Trophoblast cell (in vitro differentiated cells and primary cell): ENCODE data around the gene PDCD7.
"Not testable (repeated sequence)": the region's sequence is repeated elsewhere in the genome, so short reads cannot be mapped to it uniquely, and the experiment has no call there.

Experiments
- DNase-seq, 2 donors: peaks; one replicate each; pipeline ENCODE4 v3.0.0-alpha.2; 2016
- H2AFZ ChIP-seq: 2 replicates; pipeline ENCODE4 v1.6.1; 2013; ENCODE audit warnings: low read length, moderate library complexity, mild to moderate bottlenecking; ENCODE audit not compliant: insufficient read depth, poor library complexity
- H2AK5ac ChIP-seq: 2 replicates; pipeline ENCODE4 v1.6.1; 2013; ENCODE audit warnings: mild to moderate bottlenecking, low read length
- H2BK120ac ChIP-seq: 2 replicates; pipeline ENCODE4 v1.6.1; 2013; ENCODE audit warnings: low read length, mild to moderate bottlenecking, moderate library complexity; ENCODE audit not compliant: insufficient read depth, poor library complexity
- H2BK12ac ChIP-seq: 2 replicates; pipeline ENCODE4 v1.6.1; 2013; ENCODE audit warnings: mild to moderate bottlenecking, low read length, moderate library complexity
- H2BK5ac ChIP-seq: 2 replicates; pipeline ENCODE4 v1.6.1; 2013; ENCODE audit warnings: low read length, low read depth, moderate library complexity, mild to moderate bottlenecking; ENCODE audit not compliant: poor library complexity
- H3K14ac ChIP-seq: 2 replicates; pipeline ENCODE4 v1.6.1; 2013; ENCODE audit warnings: mild to moderate bottlenecking, low read length
- H3K18ac ChIP-seq: 2 replicates; pipeline ENCODE4 v1.6.1; 2013; ENCODE audit warnings: mild to moderate bottlenecking, low read length
- H3K23ac ChIP-seq: 2 replicates; pipeline ENCODE4 v1.6.1; 2013; ENCODE audit warnings: low read length
- H3K27ac ChIP-seq: 2 replicates; pipeline ENCODE4 v1.5.1; 2013; ENCODE audit warnings: low read depth, mild to moderate bottlenecking, inconsistent platforms, low read length, moderate library complexity
- H3K27me3 ChIP-seq: 2 replicates; pipeline ENCODE4 v1.6.1; 2013; ENCODE audit warnings: inconsistent platforms, mild to moderate bottlenecking, low read length, moderate library complexity; ENCODE audit not compliant: insufficient read depth
- H3K36me3 ChIP-seq, 2 experiments: 1 replicate in 1 of 2; 2 replicates in 1 of 2; pipeline ENCODE4 v1.6.1; 2013; ENCODE audit warnings: low read length in 2 of 2, mild to moderate bottlenecking in 2 of 2, moderate library complexity in 1 of 2; ENCODE audit not compliant: insufficient read depth in 2 of 2, control insufficient read depth in 1 of 2
- H3K4ac ChIP-seq: 2 replicates; pipeline ENCODE4 v1.6.1; 2013; ENCODE audit warnings: low read depth, mild to moderate bottlenecking, low read length, moderate library complexity
- H3K4me1 ChIP-seq, 2 experiments: 1 replicate in 1 of 2; 2 replicates in 1 of 2; pipeline ENCODE4 v1.6.1; 2013; ENCODE audit warnings: low read length in 2 of 2, mild to moderate bottlenecking in 2 of 2, moderate library complexity in 1 of 2; ENCODE audit not compliant: insufficient read depth in 2 of 2, control insufficient read depth in 1 of 2
- H3K4me2 ChIP-seq: 2 replicates; pipeline ENCODE4 v1.6.1; 2013; ENCODE audit warnings: inconsistent platforms, mild to moderate bottlenecking, low read length, moderate library complexity
- H3K4me3 ChIP-seq: 2 replicates; pipeline ENCODE4 v1.5.1; 2013; ENCODE audit warnings: mild to moderate bottlenecking, low read depth, low read length, inconsistent platforms
- H3K79me1 ChIP-seq: one replicate; pipeline ENCODE4 v1.6.1; 2013; ENCODE audit warnings: low read length
- H3K79me2 ChIP-seq: 2 replicates; pipeline ENCODE4 v1.6.1; 2013; ENCODE audit warnings: low read length, mild to moderate bottlenecking; ENCODE audit not compliant: control insufficient read depth, insufficient read depth, poor library complexity
- H3K9ac ChIP-seq: 2 replicates; pipeline ENCODE4 v1.6.1; 2013; ENCODE audit warnings: mild to moderate bottlenecking, low read length
- H3K9me3 ChIP-seq: 2 replicates; pipeline ENCODE4 v1.6.1; 2013; ENCODE audit warnings: low read depth, mild to moderate bottlenecking, control low read depth, inconsistent platforms, low read length; ENCODE audit not compliant: insufficient read depth
- H4K12ac ChIP-seq: 2 replicates; pipeline ENCODE4 v1.6.1; 2013; ENCODE audit warnings: low read depth, mild to moderate bottlenecking, low read length, moderate library complexity
- H4K8ac ChIP-seq: 2 replicates; pipeline ENCODE4 v1.6.1; 2013; ENCODE audit warnings: low read depth, mild to moderate bottlenecking, low read length, moderate library complexity
- H4K91ac ChIP-seq: one replicate; pipeline ENCODE4 v1.6.1; 2013; ENCODE audit warnings: low read depth, mild to moderate bottlenecking, low read length, moderate library complexity
- WGBS: extraction: QIAGEN DNeasy Blood & Tissue Kit; methylation state at CpG from one replicate; pipeline ENCODE4 v1.1.7; 2013; ENCODE audit warnings: missing lambda C conversion rate; ENCODE audit not compliant: insufficient read length, insufficient coverage; ENCODE audit errors: extremely low coverage; 5-methylcytosine and 5-hydroxymethylcytosine counted together

The PDCD7 gene

GRCh38 chr15:65077291-65077980, 56.2 kb downstream of the PDCD7 start:
- Histone ChIP-seq H2AK5ac (no peak overlapping the region), H3K4me1 (peaks cover 1 to 7% of the 10 kb centered on the region in 2 experiments), H4K8ac (no peak overlapping the region), H3K27ac (no peak overlapping the region), H2BK120ac (no peak overlapping the region), H3K36me3 (no peaks in the 10 kb centered on the region), H3K18ac (no peak overlapping the region), H3K9ac (no peak overlapping the region), H3K4me2 (no peak overlapping the region), H3K27me3 (no peaks in the 10 kb centered on the region), H3K79me2 (no peaks in the 10 kb centered on the region), H3K4ac (no peak overlapping the region), H3K14ac (no peak overlapping the region), H2BK12ac (no peak overlapping the region), H4K91ac (no peak overlapping the region), H3K79me1 (no peaks in the 10 kb centered on the region), H4K12ac (no peak overlapping the region), H3K23ac (no peak overlapping the region), H3K9me3 (peaks cover 9% of the 10 kb centered on the region), H3K4me3 (no peak overlapping the region), H2AFZ (no peak overlapping the region), H2BK5ac (no peak overlapping the region)
- no CpG with 5 or more reads among the region's 85 CpGs for WGBS
- no peak for DNase-seq

GRCh38 chr15:65076486-65077290, 56.9 kb downstream of the PDCD7 start, which contains the start of gene KBTBD13:
Gene KBTBD13, plus strand, starts transcription at chr15:65076746. Its CDS starts 70 bp downstream, at chr15:65076816.
- Histone ChIP-seq H3K36me3 (no peaks in the 10 kb centered on the region), H3K18ac (no peak within 1 kb of the TSS), H2AK5ac (no peak within 1 kb of the TSS), H3K4me3 (no peak within 1 kb of the TSS), H3K9me3 (peaks cover 6% of the 10 kb centered on the region), H3K79me2 (no peaks in the 10 kb centered on the region), H3K4me1 (peaks cover 3 to 9% of the 10 kb centered on the region in 2 experiments), H2BK5ac (no peak within 1 kb of the TSS), H4K8ac (no peak within 1 kb of the TSS), H4K91ac (no peak within 1 kb of the TSS), H3K9ac (no peak within 1 kb of the TSS), H3K79me1 (no peaks in the 10 kb centered on the region), H3K27ac (no peak within 1 kb of the TSS), H3K23ac (no peak within 1 kb of the TSS), H2AFZ (no peak within 1 kb of the TSS), H3K14ac (no peak within 1 kb of the TSS), H3K4ac (no peak within 1 kb of the TSS), H2BK12ac (no peak within 1 kb of the TSS), H3K27me3 (no peaks in the 10 kb centered on the region), H4K12ac (no peak within 1 kb of the TSS), H3K4me2 (no peak within 1 kb of the TSS), H2BK120ac (no peak within 1 kb of the TSS)
- peak in 1 of 2 donors; percentile 10 for DNase-seq
- WGBS, result no CpG with 5 or more reads among the region's 73 CpGs

DNA sequence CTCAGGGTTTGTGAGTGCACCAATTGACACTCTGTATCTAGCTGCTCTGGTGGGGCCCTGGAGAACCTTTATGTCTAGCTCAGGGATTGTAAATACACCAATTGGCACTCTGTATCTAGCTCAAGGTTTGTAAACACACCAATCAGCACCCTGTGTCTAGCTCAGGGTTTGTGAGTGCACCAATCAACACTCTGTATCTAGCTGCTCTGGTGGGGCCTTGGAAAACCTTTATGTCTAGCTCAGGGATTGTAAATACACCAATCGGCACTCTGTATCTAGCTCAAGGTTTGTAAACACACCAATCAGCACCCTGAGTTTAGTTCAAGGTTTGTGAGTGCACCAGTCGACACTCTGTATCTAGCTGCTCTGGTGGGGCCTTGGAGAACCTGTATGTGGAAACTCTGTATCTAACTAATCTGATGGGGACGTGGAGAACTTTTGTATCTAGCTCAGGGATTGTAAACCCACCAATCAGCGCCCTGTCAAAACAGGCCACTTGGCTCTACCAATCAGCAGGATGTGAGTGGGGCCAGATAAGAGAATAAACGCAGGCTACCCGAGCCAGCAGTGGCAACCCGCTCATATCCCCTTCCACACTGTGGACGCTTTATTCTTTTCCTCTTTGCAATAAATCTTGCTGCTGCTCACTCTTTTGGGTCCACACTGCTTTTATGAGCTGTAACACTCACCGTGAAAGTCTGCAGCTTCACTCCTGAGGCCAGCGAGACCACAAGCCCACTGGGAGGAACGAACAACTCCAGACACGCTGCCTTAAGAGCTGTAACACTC, 57.8 kb downstream of the PDCD7 start:
- not testable (repeated sequence) for H2AFZ ChIP-seq, H3K4me2 ChIP-seq, H3K79me2 ChIP-seq, H2BK12ac ChIP-seq, H4K91ac ChIP-seq, H4K12ac ChIP-seq, H3K9me3 ChIP-seq, H3K36me3 ChIP-seq, H3K27me3 ChIP-seq, H2AK5ac ChIP-seq, H3K23ac ChIP-seq, H3K9ac ChIP-seq, H3K4ac ChIP-seq, DNase-seq, H3K4me3 ChIP-seq, H3K18ac ChIP-seq, H3K79me1 ChIP-seq, H4K8ac ChIP-seq, H2BK5ac ChIP-seq, H3K27ac ChIP-seq, H3K14ac ChIP-seq, H2BK120ac ChIP-seq
- peaks cover 6 to 12% of the 10 kb centered on the region in 2 experiments for H3K4me1 ChIP-seq
- whole genome bisulfite sequencing, result no CpG with 5 or more reads among the region's 12 CpGs

- H3K23ac ChIP-seq, H4K8ac ChIP-seq, H2BK12ac ChIP-seq, H3K9me3 ChIP-seq, H4K91ac ChIP-seq, H2AFZ ChIP-seq, H2BK5ac ChIP-seq, H3K18ac ChIP-seq, H3K4me2 ChIP-seq, H3K27ac ChIP-seq, H3K27me3 ChIP-seq, H2AK5ac ChIP-seq, H3K4ac ChIP-seq, H2BK120ac ChIP-seq, H3K4me3 ChIP-seq, DNase-seq, H3K79me1 ChIP-seq, H3K14ac ChIP-seq, H4K12ac ChIP-seq, H3K36me3 ChIP-seq, H3K9ac ChIP-seq, H3K79me2 ChIP-seq: not testable (repeated sequence)
- WGBS, result no CpG with 5 or more reads among the region's 22 CpGs
- H3K4me1 ChIP-seq, result peaks cover 6 to 12% of the 10 kb centered on the region in 2 experiments
These were observed 58.7 kb downstream of the PDCD7 start for GRCh38 chr15:65074946-65075345.
